GM23248 (cell line): ENCODE results near the gene MID1.

Experiments used
- EZH2 ChIP-seq: fragments of 200-600 bp; sonication (generic); IDR thresholded peaks from 2 replicates; pipeline ENCODE4 v1.6.1; 2018; ENCODE audit warnings: antibody characterized with exemption, mild to moderate bottlenecking; ENCODE audit not compliant: insufficient read depth, poor library complexity, severe bottlenecking
- EZH2phosphoT487 ChIP-seq: fragments of 200-600 bp; sonication (generic); IDR thresholded peaks from 2 replicates; pipeline ENCODE4 v1.6.1; 2018; ENCODE audit warnings: antibody characterized with exemption, moderate library complexity, mild to moderate bottlenecking, low read depth; ENCODE audit not compliant: insufficient read depth

DNA sequence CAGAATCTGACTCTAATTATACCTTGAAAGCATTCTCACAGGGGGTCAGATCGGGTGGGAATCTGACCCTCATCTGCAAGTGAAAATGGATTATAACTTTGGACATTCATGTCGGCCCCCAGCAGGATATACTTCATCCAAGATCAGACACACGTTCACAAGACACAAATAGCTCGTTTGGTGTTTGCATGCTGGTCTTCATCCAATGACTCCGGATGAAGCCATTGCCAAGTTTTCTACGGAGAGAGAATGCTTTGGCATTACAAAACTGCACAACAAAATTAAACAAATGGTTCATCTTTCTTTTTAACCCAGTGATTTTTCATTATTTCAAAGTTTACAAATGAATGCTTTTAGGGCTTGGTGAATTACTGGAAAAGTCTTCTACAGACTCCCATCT is 105.5 kb downstream of the MID1 start:
- TF ChIP-seq EZH2 (no peak), EZH2phosphoT487 (no peak)
